Skeletal muscle tissue (tissue), 4 donors: ENCODE measurements around the gene RABAC1. TPM values are rescaled to one million over a fixed set of nuclear protein-coding genes. Genes with fewer than 3 reads are reported as not detected.
A peak's percentile ranks its signal among the peaks of the same experiment; 100 is the strongest.

Source experiments
- H3K27ac ChIP-seq: one replicate; pipeline ENCODE4 v1.7.0; 2013; ENCODE audit warnings: mild to moderate bottlenecking, low read depth, low read length, inconsistent platforms
- H3K27me3 ChIP-seq, 3 donors: one replicate each; pipeline ENCODE4 v1.7.0; 2013; ENCODE audit warnings: low read length in 3 of 3; ENCODE audit not compliant: control insufficient read depth in 3 of 3, insufficient read depth in 3 of 3
- H3K36me3 ChIP-seq, 3 donors: one replicate each; pipeline ENCODE4 v1.7.0; 2013; ENCODE audit warnings: low read length in 3 of 3; ENCODE audit not compliant: control insufficient read depth in 3 of 3, insufficient read depth in 3 of 3
- H3K4me1 ChIP-seq, 3 donors: one replicate each; pipeline ENCODE4 v1.7.0; 2013; ENCODE audit warnings: low read length in 3 of 3, mild to moderate bottlenecking in 3 of 3; ENCODE audit not compliant: control insufficient read depth in 3 of 3, insufficient read depth in 3 of 3
- H3K4me3 ChIP-seq, 3 donors: one replicate each; pipeline ENCODE4 v1.7.0; 2013; ENCODE audit warnings: low read length in 3 of 3
- H3K9ac ChIP-seq, 3 donors: one replicate each; pipeline ENCODE4 v1.7.0; 2013; ENCODE audit warnings: low read length in 3 of 3, mild to moderate bottlenecking in 3 of 3, moderate library complexity in 2 of 3, low read depth in 1 of 3
- H3K9me3 ChIP-seq, 3 donors: one replicate each; pipeline ENCODE4 v1.7.0; 2013; ENCODE audit warnings: low read length in 3 of 3; ENCODE audit not compliant: control insufficient read depth in 3 of 3
- total RNA-seq: library from RNA; depleted of rRNA; stranded (reverse); fragments of >200 nt; gene quantifications from one replicate; pipeline ENCODE4 v1.2.3, GENCODE V29; 2014
- donor health status: Osteomylitis.

Gene RABAC1
- total RNA-seq = 85.1 TPM

DNA sequence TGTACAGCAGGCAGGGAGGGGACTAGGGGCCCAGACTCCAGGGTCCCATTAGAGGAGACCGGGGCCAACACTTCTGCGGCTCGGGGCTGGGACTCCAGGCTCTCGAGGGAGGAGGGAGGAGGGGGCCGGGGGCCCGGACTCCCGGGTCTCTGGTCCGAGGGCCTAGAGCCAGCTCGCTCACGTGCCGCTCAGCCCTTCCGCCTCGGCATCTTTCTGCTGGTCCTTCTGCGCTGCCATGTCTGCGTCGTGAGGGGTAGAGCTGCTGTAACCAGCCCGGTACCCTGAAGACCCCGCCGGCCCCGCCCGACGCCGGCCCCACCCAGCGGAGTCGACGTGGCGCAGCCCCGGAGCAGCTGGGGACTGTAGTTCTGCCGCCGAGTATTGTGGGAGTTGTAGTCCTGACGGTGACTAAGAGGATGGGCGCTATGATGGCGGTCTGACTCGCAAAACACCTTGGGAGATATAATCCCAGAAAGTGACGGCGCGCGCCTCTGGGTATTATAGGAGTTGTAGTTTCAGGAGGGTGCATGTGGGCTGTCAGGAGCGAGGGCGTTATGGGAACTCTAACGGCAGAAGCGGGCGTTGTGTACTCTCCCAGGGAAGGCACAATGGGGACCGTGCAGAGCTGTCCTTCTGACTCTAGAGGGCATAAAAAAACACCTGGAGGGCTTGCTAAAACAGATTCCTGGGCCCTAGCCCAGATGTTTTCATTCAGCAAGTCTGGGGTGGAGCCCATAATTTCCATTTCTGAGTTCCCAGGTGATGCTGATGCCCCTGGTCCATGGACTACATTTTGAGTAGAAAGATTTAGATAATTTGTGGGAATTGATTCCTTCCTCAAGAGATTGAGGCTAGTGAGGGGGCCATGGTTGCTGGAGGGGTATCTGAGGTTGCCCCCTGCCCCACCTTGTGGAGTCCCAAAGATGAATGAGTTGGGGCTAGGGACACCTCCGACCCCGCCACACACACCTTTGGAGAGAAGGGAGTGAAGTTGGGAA lies at the start of gene RABAC1:
TSS of gene RABAC1 (minus strand) at position 266 of the 998 bp plus-strand sequence. CDS start at position 237, 29 bp downstream.
- H3K9me3 ChIP-seq = no peaks in the 10 kb centered on the region
- no peaks in the 10 kb centered on the region for H3K27me3 ChIP-seq
- peak within 1 kb of the TSS; percentile 82 to 92 (median 90) for H3K4me3 ChIP-seq
- H3K4me1 ChIP-seq = peaks cover 16 to 20% (median 17%) of the 10 kb centered on the region in 3 donors
- peak within 1 kb of the TSS; percentile 77 to 85 (median 82) for H3K9ac ChIP-seq
- H3K27ac ChIP-seq = peak within 1 kb of the TSS; percentile 62
- peaks cover 5 to 14% (median 11%) of the 10 kb centered on the region in 3 donors for H3K36me3 ChIP-seq

GRCh38 chr19:42006569-42006968 lies 47.4 kb upstream of the RABAC1 start:
- H3K9ac ChIP-seq = no peak overlapping the region
- H3K27ac ChIP-seq = no peak overlapping the region
- no peaks in the 10 kb centered on the region for H3K36me3 ChIP-seq

GRCh38 chr19:42005504-42005903 lies 46.4 kb upstream of the RABAC1 start:
- Histone ChIP-seq H3K4me1 (peaks cover 3 to 14% (median 6%) of the 10 kb centered on the region in 3 donors), H3K4me3 (no peak overlapping the region), H3K36me3 (no peaks in the 10 kb centered on the region), H3K27me3 (peaks cover 15 to 23% (median 17%) of the 10 kb centered on the region in 3 donors), H3K27ac (no peak overlapping the region), H3K9ac (no peak overlapping the region), H3K9me3 (peaks cover 0 to 2% (median 0%) of the 10 kb centered on the region in 3 donors)

More at GRCh38 chr19:42006569-42006968, 47.4 kb upstream of the RABAC1 start:
- peaks cover 11 to 13% (median 11%) of the 10 kb centered on the region in 3 donors for H3K27me3 ChIP-seq
- H3K4me3 ChIP-seq = no peak overlapping the region
- H3K9me3 ChIP-seq = peaks cover 0 to 2% (median 0%) of the 10 kb centered on the region in 3 donors
- H3K4me1 ChIP-seq = peaks cover 3 to 14% (median 6%) of the 10 kb centered on the region in 3 donors

- Histone ChIP-seq H3K9me3 (peaks cover 0 to 2% (median 0%) of the 10 kb centered on the region in 3 donors), H3K27me3 (peaks cover 28 to 38% (median 30%) of the 10 kb centered on the region in 3 donors), H3K27ac (no peak overlapping the region), H3K4me3 (no peak overlapping the region), H3K9ac (no peak overlapping the region), H3K4me1 (peaks cover 3 to 14% (median 6%) of the 10 kb centered on the region in 3 donors), H3K36me3 (no peaks in the 10 kb centered on the region)
Measured at GRCh38 chr19:42003506-42004294, 44.6 kb upstream of the RABAC1 start.

DNA sequence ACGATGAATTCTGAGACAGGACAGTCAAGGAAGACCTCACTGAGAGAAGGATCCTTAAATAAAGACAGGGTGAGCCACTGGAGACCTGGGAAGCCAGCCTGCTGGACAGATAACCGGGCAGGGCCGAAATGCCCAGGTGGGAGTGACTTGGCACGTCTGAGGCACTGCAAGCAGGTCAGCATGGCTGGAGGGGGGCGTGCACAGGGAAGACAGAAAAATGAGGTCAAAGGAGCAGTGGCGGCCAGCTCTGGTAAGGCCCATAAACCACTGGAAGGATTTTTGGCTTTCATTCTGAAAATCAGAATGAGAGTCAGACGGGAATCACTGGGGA lies 40.7 kb upstream of the RABAC1 start:
- H3K36me3 ChIP-seq = no peaks in the 10 kb centered on the region
- no peak overlapping the region for H3K4me3 ChIP-seq
- H3K9ac ChIP-seq = no peak overlapping the region
- H3K27ac ChIP-seq = no peak overlapping the region
- H3K4me1 ChIP-seq = no peaks in the 10 kb centered on the region
- no peaks in the 10 kb centered on the region for H3K9me3 ChIP-seq
- H3K27me3 ChIP-seq = peaks cover 53 to 71% (median 60%) of the 10 kb centered on the region in 3 donors

- Histone ChIP-seq H3K27ac (no peak overlapping the region), H3K4me1 (no peaks in the 10 kb centered on the region), H3K9me3 (no peaks in the 10 kb centered on the region), H3K36me3 (no peaks in the 10 kb centered on the region), H3K4me3 (no peak overlapping the region), H3K9ac (no peak overlapping the region), H3K27me3 (peaks cover 56 to 73% (median 65%) of the 10 kb centered on the region in 3 donors)
Measured at GRCh38 chr19:41999071-41999877, 40.2 kb upstream of the RABAC1 start.

GRCh38 chr19:41998246-41999020 lies 39.3 kb upstream of the RABAC1 start:
- Histone ChIP-seq H3K4me3 (no peak overlapping the region), H3K27me3 (peaks cover 61 to 77% (median 66%) of the 10 kb centered on the region in 3 donors), H3K9me3 (no peaks in the 10 kb centered on the region), H3K27ac (no peak overlapping the region), H3K9ac (no peak overlapping the region), H3K4me1 (peaks cover 0 to 5% (median 0%) of the 10 kb centered on the region in 3 donors), H3K36me3 (no peaks in the 10 kb centered on the region)

- Histone ChIP-seq H3K27ac (no peak overlapping the region), H3K27me3 (peaks cover 65 to 81% (median 70%) of the 10 kb centered on the region in 3 donors), H3K36me3 (no peaks in the 10 kb centered on the region), H3K9ac (no peak overlapping the region), H3K9me3 (no peaks in the 10 kb centered on the region), H3K4me1 (peaks cover 0 to 8% (median 3%) of the 10 kb centered on the region in 3 donors), H3K4me3 (no peak overlapping the region)
Measured at GRCh38 chr19:41997851-41998229, 38.7 kb upstream of the RABAC1 start.
